ENCODE results near the gene CATSPER3.

The CATSPER3 gene

GRCh38 chr5:135041145-135041587 lies 73.5 kb downstream of the CATSPER3 start:
- no peak for DNase-seq (ENCODE audit: low read depth in 2 of 2)

GRCh38 chr5:135041726-135042125 lies 74.0 kb downstream of the CATSPER3 start:
- DNase-seq (ENCODE audit: low read depth in 2 of 2): no peak

- DNase-seq (ENCODE audit: low read depth in 2 of 2): no peak
Observed at GRCh38 chr5:135042595-135042994, 74.9 kb downstream of the CATSPER3 start.

- no peak for DNase-seq (ENCODE audit: low read depth in 2 of 2)
Observed at GRCh38 chr5:135045488-135045887, 77.8 kb downstream of the CATSPER3 start.

GRCh38 chr5:135046661-135047346 lies 79.1 kb downstream of the CATSPER3 start:
- DNase-seq (ENCODE audit: low read depth in 2 of 2): no peak

- no peak for DNase-seq (ENCODE audit: low read depth in 2 of 2)
Observed at GRCh38 chr5:135047347-135047695, 79.6 kb downstream of the CATSPER3 start.

- no peak for DNase-seq (ENCODE audit: low read depth in 2 of 2)
Observed at GRCh38 chr5:135048286-135048685, 80.6 kb downstream of the CATSPER3 start.

GRCh38 chr5:135048930-135049329 lies 81.2 kb downstream of the CATSPER3 start:
- no peak for DNase-seq (ENCODE audit: low read depth in 2 of 2)

GRCh38 chr5:135050244-135050767 lies 82.6 kb downstream of the CATSPER3 start:
- no peak for DNase-seq (ENCODE audit: low read depth in 2 of 2)

- DNase-seq (ENCODE audit: low read depth in 2 of 2): no peak
Observed at GRCh38 chr5:135051399-135051798, 83.7 kb downstream of the CATSPER3 start.

GRCh38 chr5:135051872-135052271 lies 84.2 kb downstream of the CATSPER3 start:
- no peak for DNase-seq (ENCODE audit: low read depth in 2 of 2)

GRCh38 chr5:135052511-135053145 lies 84.9 kb downstream of the CATSPER3 start:
- no peak for DNase-seq (ENCODE audit: low read depth in 2 of 2)

- DNase-seq (ENCODE audit: low read depth in 2 of 2): no peak
Observed at GRCh38 chr5:135053278-135053677, 85.6 kb downstream of the CATSPER3 start.

GRCh38 chr5:135053989-135054388 lies 86.3 kb downstream of the CATSPER3 start:
- no peak for DNase-seq (ENCODE audit: low read depth in 2 of 2)

- DNase-seq (ENCODE audit: low read depth in 2 of 2): no peak
Observed at GRCh38 chr5:135054546-135054945, 86.8 kb downstream of the CATSPER3 start.

- no peak for DNase-seq (ENCODE audit: low read depth in 2 of 2)
Observed at GRCh38 chr5:135055396-135055795, 87.7 kb downstream of the CATSPER3 start.

GRCh38 chr5:135056316-135057030 lies 88.8 kb downstream of the CATSPER3 start:
- no peak for DNase-seq (ENCODE audit: low read depth in 2 of 2)

GRCh38 chr5:135057233-135057632 lies 89.5 kb downstream of the CATSPER3 start:
- no peak for DNase-seq (ENCODE audit: low read depth in 2 of 2)

- DNase-seq (ENCODE audit: low read depth in 2 of 2): no peak
Observed at GRCh38 chr5:135058331-135058732, 90.6 kb downstream of the CATSPER3 start.

GRCh38 chr5:135059000-135059923 lies 91.6 kb downstream of the CATSPER3 start:
- DNase-seq (ENCODE audit: low read depth in 2 of 2): no peak

GRCh38 chr5:135060021-135060420 lies 92.3 kb downstream of the CATSPER3 start:
- no peak for DNase-seq (ENCODE audit: low read depth in 2 of 2)

- DNase-seq (ENCODE audit: low read depth in 2 of 2): no peak
Observed at GRCh38 chr5:135061001-135061400, 93.3 kb downstream of the CATSPER3 start.
